ENCODE results near the gene TAC4.

Gene TAC4

GRCh38 chr17:49798738-49799137, 49.1 kb downstream of the TAC4 start:
- Histone ChIP-seq H2AFZ (ENCODE audit: low read depth, low read length) (no peak overlapping the region), H3K36me3 (ENCODE audit: insufficient read depth, low read length) (peaks cover 71% of the 10 kb centered on the region), H3K27me3 (ENCODE audit: insufficient read depth, low read length) (no peaks in the 10 kb centered on the region)

DNA sequence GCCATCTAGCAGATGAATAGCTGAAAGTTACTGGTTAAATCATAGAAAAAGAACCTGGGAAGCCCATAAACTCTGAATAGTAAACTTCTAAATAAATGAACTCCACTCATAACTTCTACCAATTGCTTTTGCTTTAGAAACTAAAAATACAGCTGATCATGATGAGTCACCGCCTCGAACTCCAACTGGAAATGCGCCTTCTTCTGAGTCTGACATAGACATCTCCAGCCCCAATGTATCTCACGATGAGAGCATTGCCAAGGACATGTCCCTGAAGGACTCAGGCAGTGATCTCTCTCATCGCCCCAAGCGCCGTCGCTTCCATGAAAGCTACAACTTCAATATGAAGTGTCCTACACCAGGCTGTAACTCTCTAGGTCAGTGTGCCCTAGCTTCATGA, 49.7 kb downstream of the TAC4 start:
- H3K36me3 ChIP-seq (ENCODE audit: insufficient read depth, low read length) = peaks cover 74% of the 10 kb centered on the region

More at GRCh38 chr17:49798738-49799137, 49.1 kb downstream of the TAC4 start:
- no peaks in the 10 kb centered on the region for H3K4me1 ChIP-seq (ENCODE audit: insufficient read depth, low read length)
- no peaks in the 10 kb centered on the region for H3K9me3 ChIP-seq (ENCODE audit: low read length)
- no peak overlapping the region for H3K4me3 ChIP-seq (ENCODE audit: low read length)

DNA sequence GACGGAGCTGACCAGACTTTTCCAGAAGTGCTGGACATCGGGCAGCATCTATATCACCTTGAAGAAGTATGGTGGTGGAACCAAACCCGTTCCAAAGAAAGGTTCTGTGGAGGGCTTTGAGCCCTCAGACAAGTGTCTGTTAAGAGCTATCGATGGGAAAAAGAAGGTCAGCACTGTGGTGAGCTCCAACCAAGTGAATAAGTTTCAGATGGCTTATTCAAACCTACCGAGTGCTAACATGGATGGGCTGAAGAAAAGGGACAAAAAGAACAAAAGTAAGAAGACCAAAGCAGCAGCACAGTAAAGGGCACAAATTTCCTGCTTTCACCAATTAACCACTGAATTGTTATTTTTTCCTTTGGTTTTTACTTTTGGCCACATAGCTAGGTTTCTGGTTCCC, 52.5 kb downstream of the TAC4 start:
- H3K9me3 ChIP-seq (ENCODE audit: low read length) = no peaks in the 10 kb centered on the region
- H3K4me1 ChIP-seq (ENCODE audit: insufficient read depth, low read length) = peaks cover 4% of the 10 kb centered on the region
- no peak overlapping the region for H3K4me3 ChIP-seq (ENCODE audit: low read length)
- H2AFZ ChIP-seq (ENCODE audit: low read depth, low read length) = no peak overlapping the region
- H3K27me3 ChIP-seq (ENCODE audit: insufficient read depth, low read length) = no peaks in the 10 kb centered on the region
- peaks cover 80% of the 10 kb centered on the region for H3K36me3 ChIP-seq (ENCODE audit: insufficient read depth, low read length)

More for the DNA sequence above, 49.7 kb downstream of the TAC4 start:
- no peaks in the 10 kb centered on the region for H3K4me1 ChIP-seq (ENCODE audit: insufficient read depth, low read length)
- no peaks in the 10 kb centered on the region for H3K27me3 ChIP-seq (ENCODE audit: insufficient read depth, low read length)
- H3K9me3 ChIP-seq (ENCODE audit: low read length) = no peaks in the 10 kb centered on the region
- no peak overlapping the region for H3K4me3 ChIP-seq (ENCODE audit: low read length)
- H2AFZ ChIP-seq (ENCODE audit: low read depth, low read length) = no peak overlapping the region

GRCh38 chr17:49793309-49793708, 54.6 kb downstream of the TAC4 start:
- Histone ChIP-seq H3K27me3 (ENCODE audit: insufficient read depth, low read length) (no peaks in the 10 kb centered on the region), H2AFZ (ENCODE audit: low read depth, low read length) (no peak overlapping the region), H3K4me1 (ENCODE audit: insufficient read depth, low read length) (peaks cover 15% of the 10 kb centered on the region), H3K9me3 (ENCODE audit: low read length) (no peaks in the 10 kb centered on the region), H3K36me3 (ENCODE audit: insufficient read depth, low read length) (peaks cover 62% of the 10 kb centered on the region), H3K4me3 (ENCODE audit: low read length) (no peak overlapping the region)

DNA sequence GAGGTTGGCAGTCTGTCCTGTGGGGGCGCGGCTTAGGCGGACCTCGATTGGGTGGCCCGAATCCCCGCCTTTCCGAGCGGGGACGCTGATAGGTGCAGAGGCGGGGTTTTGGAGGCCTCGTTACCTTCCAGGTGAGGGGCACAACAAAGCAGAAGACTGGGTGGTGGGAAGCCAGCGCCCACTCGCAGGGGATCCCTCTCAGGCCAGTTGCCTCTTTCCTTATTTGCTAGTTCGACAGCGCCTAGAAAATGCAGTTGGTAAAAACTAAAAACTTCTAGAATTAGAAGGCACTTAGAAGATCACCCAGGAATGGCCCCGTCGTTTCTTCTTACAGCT, 58.7 kb downstream of the TAC4 start:
- H3K27me3 ChIP-seq (ENCODE audit: insufficient read depth, low read length) = no peaks in the 10 kb centered on the region
- peak overlapping the region; percentile 95 for H3K4me3 ChIP-seq (ENCODE audit: low read length)
- H3K4me1 ChIP-seq (ENCODE audit: insufficient read depth, low read length) = peaks cover 20% of the 10 kb centered on the region
- H3K9me3 ChIP-seq (ENCODE audit: low read length) = no peaks in the 10 kb centered on the region
- no peak overlapping the region for H2AFZ ChIP-seq (ENCODE audit: low read depth, low read length)
- H3K36me3 ChIP-seq (ENCODE audit: insufficient read depth, low read length) = peaks cover 29% of the 10 kb centered on the region

- H3K4me1 ChIP-seq (ENCODE audit: insufficient read depth, low read length) = peaks cover 20% of the 10 kb centered on the region
- H3K36me3 ChIP-seq (ENCODE audit: insufficient read depth, low read length) = peaks cover 23% of the 10 kb centered on the region
- peak within 1 kb of the TSS; percentile 95 for H3K4me3 ChIP-seq (ENCODE audit: low read length)
- peak within 1 kb of the TSS; percentile 77 for H2AFZ ChIP-seq (ENCODE audit: low read depth, low read length)
- no peaks in the 10 kb centered on the region for H3K27me3 ChIP-seq (ENCODE audit: insufficient read depth, low read length)
- H3K9me3 ChIP-seq (ENCODE audit: low read length) = no peaks in the 10 kb centered on the region
Measured at GRCh38 chr17:49788478-49789242, 59.2 kb downstream of the TAC4 start, which contains the start of gene KAT7. TSS of gene KAT7 (plus strand) at chr17:49788681. CDS start at chr17:49788835, 154 bp downstream.

All from neuron (in vitro differentiated cells).